Measurements from ENCODE around the gene MAGEA8.
"Not testable (repeated sequence)": the region's sequence is repeated elsewhere in the genome, so short reads cannot be mapped to it uniquely, and the experiment has no call there.

MAGEA8 gene

GRCh38 chrX:149903889-149904748 is 23.1 kb downstream of the MAGEA8 start:
- DNase-seq (ENCODE audit: low spot score) = no peak

- DNase-seq (ENCODE audit: low spot score) = no peak
These were observed 27.3 kb downstream of the MAGEA8 start for GRCh38 chrX:149908308-149908707.

- no peak for DNase-seq (ENCODE audit: low spot score)
These were observed 27.7 kb downstream of the MAGEA8 start for GRCh38 chrX:149908727-149909126.

GRCh38 chrX:149909324-149910177 is 28.6 kb downstream of the MAGEA8 start:
- DNase-seq (ENCODE audit: low spot score) = no peak

- DNase-seq (ENCODE audit: low spot score) = no peak
These were observed 29.3 kb downstream of the MAGEA8 start for GRCh38 chrX:149910178-149910695.

GRCh38 chrX:149916745-149917392 is 35.9 kb downstream of the MAGEA8 start:
- DNase-seq (ENCODE audit: low spot score) = no peak

- DNase-seq (ENCODE audit: low spot score) = not testable (repeated sequence)
These were observed 42.9 kb downstream of the MAGEA8 start for GRCh38 chrX:149923836-149924235.

GRCh38 chrX:149924434-149924833 is 43.5 kb downstream of the MAGEA8 start:
- not testable (repeated sequence) for DNase-seq (ENCODE audit: low spot score)

GRCh38 chrX:149927245-149927963 is 46.4 kb downstream of the MAGEA8 start:
- not testable (repeated sequence) for DNase-seq (ENCODE audit: low spot score)

- DNase-seq (ENCODE audit: low spot score) = not testable (repeated sequence)
These were observed 46.9 kb downstream of the MAGEA8 start for GRCh38 chrX:149927964-149928258.

GRCh38 chrX:149928635-149929034 is 47.7 kb downstream of the MAGEA8 start:
- DNase-seq (ENCODE audit: low spot score) = not testable (repeated sequence)

GRCh38 chrX:149929400-149929799 is 48.4 kb downstream of the MAGEA8 start, which contains the start of gene HSFX4:
Gene HSFX4, plus strand, starts transcription at chrX:149929573. Its CDS starts 72 bp downstream, at chrX:149929645.
- DNase-seq (ENCODE audit: low spot score) = not testable (repeated sequence)

GRCh38 chrX:149931355-149931754 is 50.4 kb downstream of the MAGEA8 start:
- not testable (repeated sequence) for DNase-seq (ENCODE audit: low spot score)

GRCh38 chrX:149932150-149932549 is 51.2 kb downstream of the MAGEA8 start:
- DNase-seq (ENCODE audit: low spot score) = not testable (repeated sequence)

GRCh38 chrX:149932970-149933369 is 52.0 kb downstream of the MAGEA8 start:
- not testable (repeated sequence) for DNase-seq (ENCODE audit: low spot score)

- not testable (repeated sequence) for DNase-seq (ENCODE audit: low spot score)
These were observed 52.6 kb downstream of the MAGEA8 start for GRCh38 chrX:149933547-149933946.
